CD4-positive, alpha-beta T cell treated with Interferon gamma for 1 hour (primary cell): ENCODE measurements around the gene SPECC1L.

Experiments
- DNase-seq: peaks from one replicate; pipeline ENCODE4 v3.0.0-alpha.2; 2020

The SPECC1L gene

GRCh38 chr22:24401931-24402367, 131.3 kb downstream of the SPECC1L start:
- DNase-seq, result no peak

GRCh38 chr22:24402460-24403192, 132.0 kb downstream of the SPECC1L start:
- DNase-seq, result peak; percentile 62

- no peak for DNase-seq
Measured at GRCh38 chr22:24403346-24403745, 132.7 kb downstream of the SPECC1L start.

GRCh38 chr22:24404561-24405275, 134.1 kb downstream of the SPECC1L start:
- no peak for DNase-seq

GRCh38 chr22:24405631-24406321, 135.1 kb downstream of the SPECC1L start:
- DNase-seq, result no peak

GRCh38 chr22:24406322-24407277, 136.0 kb downstream of the SPECC1L start:
- DNase-seq, result no peak

- DNase-seq, result no peak
Measured at GRCh38 chr22:24407278-24407665, 136.6 kb downstream of the SPECC1L start.

GRCh38 chr22:24407884-24408283, 137.3 kb downstream of the SPECC1L start:
- DNase-seq, result no peak

- DNase-seq, result no peak
Measured at GRCh38 chr22:24408630-24409029, 138.0 kb downstream of the SPECC1L start.

- DNase-seq, result no peak
Measured at GRCh38 chr22:24409707-24410106, 139.1 kb downstream of the SPECC1L start.

GRCh38 chr22:24410110-24410856, 139.7 kb downstream of the SPECC1L start:
- no peak for DNase-seq

GRCh38 chr22:24411256-24412004, 140.8 kb downstream of the SPECC1L start:
- DNase-seq, result no peak

- no peak for DNase-seq
Measured at GRCh38 chr22:24412274-24412673, 141.6 kb downstream of the SPECC1L start.

GRCh38 chr22:24413271-24413670, 142.6 kb downstream of the SPECC1L start:
- no peak for DNase-seq

GRCh38 chr22:24413736-24414385, 143.2 kb downstream of the SPECC1L start:
- no peak for DNase-seq

GRCh38 chr22:24414523-24414922, 143.9 kb downstream of the SPECC1L start:
- DNase-seq, result no peak

GRCh38 chr22:24414984-24415945, 144.6 kb downstream of the SPECC1L start:
- no peak for DNase-seq

- DNase-seq, result no peak
Measured at GRCh38 chr22:24416095-24416494, 145.5 kb downstream of the SPECC1L start.

GRCh38 chr22:24416611-24417010, 146.0 kb downstream of the SPECC1L start:
- DNase-seq, result no peak
